Stimulated activated CD4-positive, alpha-beta T cell treated with anti-CD3 and anti-CD28 coated beads, Interleukin-15, amount 100 ng/mL, for 1 hour (primary cell): ENCODE measurements around the gene LTA4H.

Source experiments
- DNase-seq, 2 donors: peaks; one replicate each; pipeline ENCODE4 v3.0.0-alpha.2; 2020; ENCODE audit warnings: low read depth in 1 of 2, low spot score in 1 of 2

LTA4H gene

DNA sequence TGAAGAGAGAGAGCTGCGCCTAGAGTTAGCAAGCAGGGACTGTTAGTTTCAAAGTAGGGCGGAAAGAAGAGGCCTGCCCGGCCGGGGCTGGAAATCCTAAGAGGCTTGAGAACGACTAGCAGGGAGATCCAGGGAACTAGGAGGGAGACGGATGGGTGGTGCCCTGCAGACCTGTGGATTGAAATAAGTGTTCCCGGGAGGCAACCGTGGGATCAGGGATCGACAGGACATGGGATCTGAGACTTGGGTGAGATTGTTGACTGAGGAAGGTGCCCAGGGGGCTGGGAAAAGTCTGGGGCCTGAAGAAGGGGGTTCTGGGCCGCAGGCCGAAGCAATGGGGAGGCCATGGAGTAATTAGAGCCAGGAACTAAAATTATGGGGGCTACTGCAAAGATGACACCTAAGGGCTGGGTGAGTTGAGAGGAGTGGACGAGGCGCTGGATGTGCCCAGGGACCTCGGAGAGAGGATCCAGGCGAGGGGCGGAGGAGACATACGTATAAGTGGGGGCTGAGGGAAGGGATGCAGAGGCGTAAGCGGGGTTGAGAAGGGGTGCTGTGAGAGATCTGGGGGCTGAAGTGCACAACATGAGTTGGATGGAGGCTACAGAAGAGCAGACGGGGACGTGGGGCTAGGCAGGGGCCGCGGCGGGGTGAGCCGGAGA is 635 bp downstream of the LTA4H start:
- no peak for DNase-seq

- no peak for DNase-seq
These were observed 1.6 kb downstream of the LTA4H start for GRCh38 chr12:96033549-96034389.

- no peak for DNase-seq
These were observed 5.6 kb downstream of the LTA4H start for GRCh38 chr12:96029826-96030225.

- no peak for DNase-seq
These were observed 6.8 kb downstream of the LTA4H start for GRCh38 chr12:96028538-96028937.

- DNase-seq, result no peak
These were observed 9.1 kb downstream of the LTA4H start for GRCh38 chr12:96026331-96026730.

DNA sequence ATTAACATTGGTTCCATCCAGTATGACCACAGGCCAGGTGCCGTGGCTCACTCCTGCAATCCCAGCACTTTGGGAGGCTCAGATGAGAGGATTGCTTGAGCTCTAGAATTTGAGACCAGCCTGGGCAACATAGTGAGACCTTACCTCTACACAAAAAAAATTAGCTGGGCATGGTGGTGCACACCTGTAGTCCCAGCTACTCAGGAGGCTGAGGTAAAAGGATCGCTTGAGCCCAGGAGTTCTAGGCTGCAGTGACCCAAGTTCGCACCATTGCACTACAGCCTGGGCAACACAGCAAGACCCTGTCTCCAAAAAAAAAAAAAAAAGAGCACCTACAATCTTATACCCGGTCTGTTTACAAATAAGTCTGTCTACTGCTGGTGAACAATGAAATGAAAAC is 9.9 kb downstream of the LTA4H start:
- DNase-seq, result no peak

DNA sequence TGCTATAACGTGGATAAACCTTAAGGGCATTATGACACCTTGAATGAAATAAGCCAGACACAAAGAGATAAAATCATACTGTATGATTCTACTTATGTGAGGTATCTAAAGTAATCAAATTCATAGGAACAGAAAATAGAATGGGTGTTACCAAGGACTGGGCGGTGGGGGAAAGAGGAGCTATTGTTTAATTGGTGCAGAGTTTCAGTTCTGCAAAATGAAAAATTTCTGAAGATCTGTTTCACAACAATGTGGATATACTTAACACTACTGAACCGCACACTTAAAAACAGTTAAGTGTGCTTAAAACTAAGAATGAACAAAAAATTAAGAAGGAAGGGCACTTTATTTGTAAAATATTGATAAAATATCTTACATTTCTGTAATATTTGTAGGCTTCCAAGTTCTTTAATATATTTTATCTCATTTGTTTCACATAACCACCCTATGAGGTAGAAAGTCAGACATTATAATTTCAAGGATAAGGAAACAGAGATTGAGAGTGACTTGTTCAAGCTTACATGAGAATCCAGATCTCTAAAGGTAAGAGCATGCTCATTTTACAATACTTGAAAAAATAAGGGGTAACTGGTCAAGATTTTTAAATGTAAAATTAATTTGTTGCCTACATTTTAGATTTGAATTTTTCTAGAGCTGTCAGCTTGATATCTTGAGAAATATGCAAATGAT is 14.9 kb downstream of the LTA4H start:
- DNase-seq, result no peak

DNA sequence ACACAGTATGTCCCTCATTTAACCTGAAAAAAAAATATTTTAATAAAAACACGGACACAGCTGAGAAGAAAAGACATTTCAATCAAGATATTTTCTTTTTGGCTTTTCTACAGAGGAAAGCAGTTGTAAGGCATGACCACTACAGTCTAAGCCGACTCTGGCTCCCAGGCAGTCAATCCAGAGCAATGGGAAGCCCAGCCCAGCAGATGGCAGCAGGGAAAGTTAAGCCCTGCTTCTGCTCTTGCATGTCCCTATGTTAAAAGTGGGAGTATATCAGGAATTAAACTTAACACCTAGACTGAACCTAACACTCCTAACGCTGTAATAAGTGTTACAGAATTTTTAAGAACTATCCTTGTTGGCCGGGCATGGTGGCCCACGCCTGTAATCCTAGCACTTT is 19.7 kb downstream of the LTA4H start:
- DNase-seq, result no peak

- no peak for DNase-seq
These were observed 20.3 kb downstream of the LTA4H start for GRCh38 chr12:96014943-96015599.

DNA sequence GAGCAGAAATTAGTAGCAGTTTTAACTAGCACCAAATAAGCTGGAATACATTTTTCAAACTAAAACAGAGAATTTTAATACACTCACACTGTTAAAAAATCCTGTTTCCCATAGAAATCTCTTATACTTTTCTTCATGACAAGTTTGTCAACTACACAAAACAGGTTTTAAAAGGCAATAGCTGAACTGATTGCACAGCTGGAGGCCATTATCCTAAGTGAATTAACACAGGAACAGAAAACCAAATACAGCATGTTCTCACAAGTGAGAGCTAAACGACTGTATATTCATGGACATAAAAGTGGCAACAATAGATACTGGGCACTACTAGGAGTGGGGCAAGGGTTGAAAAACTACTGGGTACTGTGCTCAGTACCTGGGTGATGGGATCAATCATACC is 27.7 kb downstream of the LTA4H start:
- DNase-seq, result no peak

GRCh38 chr12:96006727-96007126 is 28.7 kb downstream of the LTA4H start:
- DNase-seq, result no peak

GRCh38 chr12:96000858-96001257 is 34.5 kb downstream of the LTA4H start:
- DNase-seq, result no peak

GRCh38 chr12:95999484-95999883 is 35.9 kb downstream of the LTA4H start:
- DNase-seq, result no peak

DNA sequence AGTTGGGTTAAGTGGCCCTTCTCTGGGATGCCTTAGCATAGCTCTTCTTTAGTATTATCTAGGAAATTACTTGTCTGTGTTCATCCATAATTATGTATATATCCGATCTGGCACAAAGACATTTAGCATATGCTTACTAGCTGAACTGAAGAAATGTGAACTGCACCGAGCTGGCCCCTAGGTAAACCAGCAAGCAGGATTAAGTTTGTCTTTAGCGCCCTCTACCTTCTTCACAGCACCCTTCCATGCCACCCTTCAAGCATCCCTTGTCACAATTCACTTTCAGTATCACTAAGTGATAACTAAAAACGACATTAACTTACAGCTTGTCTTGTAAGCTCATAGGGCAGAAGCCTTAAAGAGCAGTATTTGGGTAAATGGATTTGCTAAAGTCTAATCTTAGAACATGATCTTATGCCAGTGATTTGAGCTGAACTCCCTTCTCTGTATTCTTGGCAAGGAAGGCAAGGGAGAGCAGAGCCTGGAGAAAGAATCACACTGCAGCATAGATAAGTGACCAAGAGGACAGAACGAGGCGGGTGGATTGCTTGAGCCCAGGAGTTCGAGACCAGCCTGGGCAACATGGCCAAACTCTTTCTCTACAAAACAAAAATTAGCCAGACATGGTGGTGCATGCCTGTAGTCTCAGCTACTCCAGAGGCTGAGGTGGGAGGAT is 36.6 kb downstream of the LTA4H start:
- no peak for DNase-seq

DNA sequence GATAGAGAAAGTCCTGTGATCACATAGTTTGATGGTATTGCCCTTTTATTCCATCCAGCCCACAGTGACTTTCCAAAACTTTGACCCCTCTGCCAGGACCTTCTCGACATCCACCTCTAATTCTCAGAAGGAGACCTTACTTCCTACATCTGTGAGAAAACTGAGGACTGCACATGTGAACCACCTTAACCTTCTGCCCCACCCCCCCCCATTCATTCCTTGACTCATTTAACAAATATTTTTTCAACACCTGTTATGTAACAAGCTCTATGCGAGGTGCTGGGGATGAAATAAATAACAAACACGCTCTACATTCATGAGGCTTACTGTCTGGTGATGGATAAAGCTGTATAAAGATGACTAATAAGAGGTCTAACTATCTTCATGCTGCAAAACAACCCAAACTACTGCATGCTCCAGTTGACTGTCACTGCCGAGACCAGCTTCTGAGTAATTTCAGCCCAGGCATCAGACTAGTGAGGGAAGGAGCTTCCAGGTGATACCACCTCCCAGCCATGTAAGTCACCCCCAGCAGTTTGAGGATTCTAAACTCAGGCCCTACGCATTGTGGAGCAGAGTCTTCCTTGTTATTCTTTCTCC is 37.4 kb downstream of the LTA4H start:
- no peak for DNase-seq

DNA sequence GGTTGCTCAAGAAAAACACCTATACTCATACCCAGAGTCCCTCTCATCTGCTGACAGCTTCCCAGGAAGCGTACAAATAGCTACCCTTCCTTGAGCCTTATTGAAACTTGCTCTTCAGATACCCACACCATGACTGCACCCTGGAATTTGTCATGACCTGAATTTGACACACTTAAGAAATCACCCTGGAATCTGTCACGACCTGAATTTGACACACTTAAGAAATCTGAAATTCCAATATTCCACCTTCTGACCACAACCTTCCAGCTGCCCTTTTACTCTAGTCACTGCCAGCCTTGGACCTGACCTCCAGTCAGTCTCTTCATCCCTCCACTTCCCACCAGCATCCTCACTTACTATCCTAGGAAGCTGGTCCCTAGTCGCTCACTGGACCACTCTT is 38.1 kb downstream of the LTA4H start:
- no peak for DNase-seq

DNA sequence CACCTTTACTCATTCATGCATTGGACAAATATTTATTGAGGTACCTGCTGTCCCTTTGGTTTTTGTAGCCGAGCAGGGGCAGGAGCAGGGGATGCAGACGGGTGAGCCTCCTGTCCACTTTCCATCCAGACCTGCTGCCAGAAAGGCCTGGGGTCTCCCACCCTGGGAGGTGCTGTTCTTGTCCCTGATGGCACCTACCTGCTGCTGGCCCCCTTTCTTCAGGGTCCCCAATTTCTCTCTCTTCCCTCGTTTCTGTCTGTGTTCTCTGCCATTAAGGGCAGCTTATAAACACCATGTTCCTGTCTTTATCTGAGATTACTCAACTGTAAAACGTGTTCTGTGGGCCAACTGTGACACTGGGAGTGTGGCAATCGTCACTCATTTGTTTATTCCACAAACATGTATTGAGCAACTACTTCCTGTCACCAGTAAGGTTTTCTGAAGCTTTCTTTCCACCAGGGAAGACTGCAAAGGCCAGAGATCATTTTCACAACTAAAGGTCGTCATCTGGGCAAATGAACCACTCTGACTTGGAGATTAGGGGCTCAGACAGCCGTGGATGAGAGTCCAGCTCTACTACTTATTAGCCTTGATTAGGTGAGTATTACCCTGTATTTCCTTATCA is 39.2 kb downstream of the LTA4H start, which contains the start of gene HAL:
Gene HAL, minus strand, starts transcription at position 311 of the 625 bp plus-strand sequence. CDS start 434 bp downstream, outside the sequence.
- no peak for DNase-seq

DNA sequence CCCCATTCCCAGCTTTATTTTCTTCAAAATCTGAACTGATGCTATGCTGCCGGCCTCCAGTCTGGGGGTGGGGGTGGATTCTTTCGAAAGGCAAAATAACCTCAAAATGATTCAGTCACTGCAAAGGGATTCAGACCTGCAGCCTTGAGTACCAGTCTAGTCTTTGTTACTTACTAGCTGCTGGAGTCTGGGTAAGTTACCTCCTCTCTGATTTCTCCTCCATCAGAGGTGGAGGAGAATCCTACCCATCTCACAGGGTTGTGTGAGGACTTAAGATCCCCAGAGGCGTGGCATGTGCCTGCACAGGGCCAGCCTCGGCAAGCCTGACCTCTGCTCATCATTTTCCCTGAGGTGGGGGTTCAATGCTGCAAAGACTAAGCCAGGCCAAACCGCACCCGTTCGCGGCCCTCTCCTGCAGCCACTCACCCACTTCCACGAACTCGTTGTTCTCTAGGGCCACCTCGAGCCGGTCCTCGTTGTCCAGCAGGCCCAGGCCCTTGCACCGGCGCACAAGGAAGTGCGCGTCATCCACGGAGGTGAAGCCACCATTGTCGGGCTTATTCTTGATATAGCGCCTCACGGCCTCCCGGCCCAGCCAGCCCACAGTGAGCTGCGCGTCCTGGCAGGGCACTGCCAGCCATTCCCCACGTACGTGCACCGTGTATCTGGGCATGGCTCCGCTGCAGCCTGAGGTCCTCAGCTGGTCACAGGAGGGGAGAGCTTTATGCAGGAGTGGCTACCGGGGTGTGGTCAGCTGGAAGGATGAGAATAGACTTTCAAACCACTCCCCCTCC is 40.0 kb downstream of the LTA4H start:
- DNase-seq, result no peak

DNA sequence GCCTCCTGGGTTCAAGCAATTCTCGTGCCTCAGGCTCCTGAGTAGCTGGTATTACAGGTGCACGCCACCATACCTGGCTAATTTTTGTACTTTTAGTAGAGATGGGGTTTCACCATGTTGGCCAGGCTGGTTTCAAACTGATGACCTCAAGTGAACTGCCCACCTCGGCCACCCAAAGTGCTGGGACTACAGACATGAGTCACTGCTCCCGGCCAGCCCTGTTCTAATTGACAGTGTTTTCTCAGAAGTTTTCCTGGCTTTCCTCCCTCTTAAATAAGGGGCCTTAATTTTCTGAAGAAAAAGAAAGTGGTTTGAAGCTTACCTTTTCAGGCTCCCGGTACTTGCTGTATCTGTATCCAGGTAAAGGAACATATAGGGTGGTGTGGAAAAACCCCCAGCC is 40.9 kb downstream of the LTA4H start:
- DNase-seq, result no peak
